ENCODE data around the gene RPS3. TPM values are rescaled to one million over a fixed set of nuclear protein-coding genes. Genes with fewer than 3 reads are reported as not detected.

The RPS3 gene
- total RNA-seq, 2 donors from 2014 or later: 4,448 to 4,546 TPM

DNA sequence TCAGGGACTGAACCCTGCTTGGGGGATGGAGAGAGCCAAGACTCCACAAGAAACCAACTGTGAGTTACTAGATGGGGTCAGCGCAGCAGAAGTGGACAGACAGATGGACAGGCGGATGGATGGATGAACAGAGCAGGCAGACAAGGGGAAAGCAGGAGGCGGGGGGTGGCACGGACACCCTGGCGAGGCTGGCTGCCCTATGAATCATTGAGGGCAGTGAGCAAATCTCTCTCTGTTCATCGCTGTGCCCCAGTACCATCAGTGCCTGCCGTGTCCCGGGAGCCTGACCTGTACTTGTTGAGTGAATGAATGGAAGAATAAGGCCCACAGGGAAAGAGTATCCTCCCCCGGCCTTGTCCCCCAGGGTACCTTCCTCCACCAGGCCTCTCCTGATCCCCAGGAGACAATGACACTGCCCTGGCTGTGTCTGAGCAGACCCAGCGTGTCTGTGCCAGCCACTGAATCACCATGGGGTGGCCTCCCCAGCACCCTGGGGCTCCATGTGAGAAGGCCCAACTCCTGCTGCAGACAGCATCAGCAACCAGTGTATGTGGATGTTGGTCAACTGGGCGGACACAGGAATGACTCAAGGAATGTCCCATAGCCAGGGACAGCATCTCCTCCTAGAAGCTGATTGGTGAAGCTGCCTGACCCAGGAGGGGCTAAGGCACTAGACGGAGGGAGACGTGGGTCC lies 38.8 kb downstream of the RPS3 start:
- peaks cover 9% of the 10 kb centered on the region for H3K36me3 Mint-ChIP-seq (ENCODE audit: low read depth)
- peaks cover 2% of the 10 kb centered on the region for H3K4me1 Mint-ChIP-seq
- H3K4me3 Mint-ChIP-seq: peak overlapping the region; percentile 45
- H3K27me3 Mint-ChIP-seq: peaks cover 4% of the 10 kb centered on the region
- DNase-seq: no peak
- no peaks in the 10 kb centered on the region for H3K9me3 ChIP-seq (ENCODE audit: control insufficient read depth, low read length, poor library complexity, severe bottlenecking)
- no peak for ATAC-seq
- no peak overlapping the region for H3K27ac Mint-ChIP-seq

DNA sequence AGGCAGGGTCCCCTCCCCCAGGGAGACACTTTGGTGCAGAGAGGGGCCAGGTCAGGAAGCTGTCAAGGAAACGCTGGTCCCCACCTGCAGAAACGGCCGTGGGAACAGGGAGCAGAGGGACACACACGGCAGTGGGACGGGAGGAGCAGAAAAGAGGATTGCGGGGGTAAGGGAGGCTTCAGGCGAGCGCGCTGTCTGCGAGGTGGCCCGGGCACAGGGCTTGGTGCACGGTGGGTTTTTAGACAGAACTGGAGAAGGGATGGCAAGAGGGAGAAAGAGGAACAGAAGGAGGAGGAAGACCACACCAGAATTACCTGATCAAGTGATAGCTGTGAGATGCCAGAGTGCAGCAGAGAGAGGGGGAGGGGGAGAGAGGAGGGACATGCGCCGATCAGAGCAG lies 39.7 kb downstream of the RPS3 start:
- ATAC-seq (no peak), DNase-seq (no peak)
- H3K9me3 ChIP-seq (ENCODE audit: control insufficient read depth, low read length, poor library complexity, severe bottlenecking): no peaks in the 10 kb centered on the region
- Mint-ChIP-seq H3K27ac (no peak overlapping the region), H3K4me3 (no peak overlapping the region), H3K36me3 (ENCODE audit: low read depth) (peaks cover 9% of the 10 kb centered on the region), H3K27me3 (peaks cover 4% of the 10 kb centered on the region), H3K4me1 (peaks cover 2% of the 10 kb centered on the region)

DNA sequence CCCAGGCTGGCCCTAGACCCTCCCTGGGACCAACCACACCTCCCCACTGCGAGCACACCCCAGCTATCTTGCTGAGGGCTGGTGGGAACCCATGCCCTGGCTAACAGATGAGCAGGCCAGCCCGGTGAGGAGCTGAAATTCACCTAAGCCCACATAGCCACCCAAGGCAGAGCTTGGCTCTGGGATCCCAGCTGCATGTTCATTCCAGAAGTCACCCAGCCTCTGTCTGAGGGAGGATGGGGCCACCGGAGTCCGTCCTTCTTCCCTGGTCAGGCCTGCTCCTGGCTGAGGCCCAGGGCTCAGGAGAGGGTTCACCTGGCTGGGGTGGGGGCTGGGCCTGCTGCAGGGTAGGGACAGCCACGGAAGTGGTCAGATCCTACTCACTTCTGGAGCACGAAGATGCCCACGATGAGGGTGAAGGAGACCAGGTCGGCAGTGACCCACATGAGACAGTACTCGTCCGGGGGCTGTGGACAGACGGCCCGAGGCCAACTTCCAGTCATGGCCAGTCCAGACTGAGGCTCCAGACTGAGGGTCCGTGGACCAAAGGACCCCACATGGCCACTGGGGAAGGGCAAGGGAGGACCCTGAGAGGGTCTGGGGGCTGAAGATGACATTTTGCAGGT lies 40.3 kb downstream of the RPS3 start:
- ATAC-seq: no peak
- Mint-ChIP-seq H3K4me3 (no peak overlapping the region), H3K27me3 (peaks cover 1% of the 10 kb centered on the region), H3K36me3 (ENCODE audit: low read depth) (peaks cover 9% of the 10 kb centered on the region), H3K27ac (no peak overlapping the region), H3K4me1 (peaks cover 2% of the 10 kb centered on the region)
- DNase-seq: no peak
- H3K9me3 ChIP-seq (ENCODE audit: control insufficient read depth, low read length, poor library complexity, severe bottlenecking): no peaks in the 10 kb centered on the region

DNA sequence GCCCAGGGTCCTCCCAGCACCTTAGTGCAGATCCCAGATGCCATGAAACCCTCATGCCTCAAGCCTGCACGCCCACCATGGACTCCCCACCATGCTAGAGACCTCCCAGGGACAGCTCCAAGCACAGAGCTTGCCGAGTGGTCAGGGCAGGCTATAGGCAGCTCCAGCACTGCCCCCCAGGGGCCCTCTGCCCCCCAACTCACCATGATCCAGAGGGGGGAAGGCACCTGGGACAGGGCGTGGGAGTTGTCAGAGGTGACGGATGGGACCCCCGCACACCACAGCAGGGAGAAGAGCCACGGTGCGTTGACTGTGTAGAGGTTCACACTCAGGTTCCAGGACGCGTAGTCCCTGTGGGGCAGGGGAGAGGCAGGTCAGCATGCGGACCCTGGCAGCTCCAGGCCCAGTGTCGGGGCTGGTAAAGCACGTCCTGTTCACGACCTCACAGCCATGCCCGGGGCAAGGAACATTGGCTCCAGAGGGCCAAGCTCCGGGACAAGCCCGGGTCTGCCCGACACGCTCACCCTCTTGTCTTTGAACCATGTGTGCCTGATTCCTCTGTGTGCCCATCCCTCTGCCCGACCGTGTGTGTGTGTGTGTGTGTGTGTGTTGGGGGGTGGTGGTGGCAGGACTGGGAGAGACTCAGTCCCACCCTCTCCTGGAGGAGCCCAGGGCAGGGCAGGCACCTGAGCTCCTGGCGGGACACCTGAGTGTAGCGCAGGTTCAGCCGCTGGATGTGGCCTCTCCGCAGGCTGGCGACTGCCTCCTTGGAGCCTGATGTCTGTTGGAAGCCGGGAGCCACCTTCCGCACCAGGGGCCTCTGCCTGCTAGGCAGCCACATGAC lies 41.9 kb downstream of the RPS3 start:
- no peak overlapping the region for H3K27ac Mint-ChIP-seq
- no peak for ATAC-seq
- peaks cover 5% of the 10 kb centered on the region for H3K4me1 Mint-ChIP-seq
- DNase-seq: no peak
- no peaks in the 10 kb centered on the region for H3K27me3 Mint-ChIP-seq
- peaks cover 6% of the 10 kb centered on the region for H3K36me3 Mint-ChIP-seq (ENCODE audit: low read depth)
- H3K9me3 ChIP-seq (ENCODE audit: control insufficient read depth, low read length, poor library complexity, severe bottlenecking): no peaks in the 10 kb centered on the region
- H3K4me3 Mint-ChIP-seq: no peak overlapping the region

DNA sequence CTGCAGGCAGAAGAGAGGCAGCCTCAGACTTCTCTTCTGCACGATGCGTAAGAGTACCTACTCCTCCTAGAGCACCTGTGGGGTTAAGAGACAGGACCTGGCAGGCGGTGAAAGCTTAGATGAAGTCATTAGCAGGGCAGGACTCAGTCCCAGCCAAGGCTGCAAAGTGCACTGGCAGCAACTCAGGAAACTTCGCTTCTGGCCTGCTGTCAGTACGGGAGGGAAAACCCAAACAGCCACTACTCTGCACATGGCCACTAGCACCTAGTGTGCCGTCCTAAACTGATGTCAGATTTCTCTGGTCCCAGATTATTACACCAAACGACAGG lies 42.5 kb downstream of the RPS3 start:
- Mint-ChIP-seq H3K27ac (no peak overlapping the region), H3K4me3 (no peak overlapping the region), H3K4me1 (peaks cover 5% of the 10 kb centered on the region), H3K27me3 (no peaks in the 10 kb centered on the region), H3K36me3 (ENCODE audit: low read depth) (peaks cover 6% of the 10 kb centered on the region)
- H3K9me3 ChIP-seq (ENCODE audit: control insufficient read depth, low read length, poor library complexity, severe bottlenecking): no peaks in the 10 kb centered on the region
- ATAC-seq: no peak
- DNase-seq: no peak

DNA sequence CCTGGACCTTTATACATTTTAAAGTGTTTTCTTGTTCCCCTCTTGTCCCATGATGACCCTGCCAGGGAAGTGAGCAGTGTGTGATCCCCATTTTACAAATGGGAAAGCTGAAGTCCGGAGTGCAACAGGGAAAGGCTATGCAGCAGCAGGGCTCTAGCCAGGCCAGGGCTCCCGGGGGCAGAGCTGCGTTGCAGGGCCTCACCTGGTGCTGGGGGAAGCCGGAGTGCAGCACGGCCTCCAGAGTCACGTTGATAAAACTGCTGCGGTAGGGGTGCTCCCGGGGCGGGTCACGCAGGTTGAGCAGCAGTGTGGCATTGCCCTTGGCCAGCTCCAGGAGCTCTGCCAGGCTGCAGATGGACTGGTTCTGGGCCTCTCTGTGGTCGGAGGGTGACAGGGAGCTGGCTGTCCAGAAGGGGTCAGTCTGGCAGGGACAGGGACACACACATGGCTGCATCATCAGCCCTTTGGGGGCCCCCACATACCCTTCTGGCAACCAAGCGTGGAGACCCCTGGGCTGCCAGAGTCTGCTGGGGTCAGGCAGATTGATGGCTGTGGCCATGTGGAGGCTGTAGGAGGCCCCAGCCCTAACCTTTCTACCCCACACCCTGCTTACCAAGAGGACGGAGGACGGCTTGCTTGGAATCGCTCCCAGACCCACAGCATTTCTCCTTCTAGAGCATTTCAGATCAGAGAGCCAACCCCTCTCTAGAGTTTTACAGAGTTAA lies 43.0 kb downstream of the RPS3 start:
- DNase-seq (no peak), ATAC-seq (no peak)
- peaks cover 6% of the 10 kb centered on the region for H3K36me3 Mint-ChIP-seq (ENCODE audit: low read depth)
- no peak overlapping the region for H3K27ac Mint-ChIP-seq
- peaks cover 5% of the 10 kb centered on the region for H3K4me1 Mint-ChIP-seq
- H3K27me3 Mint-ChIP-seq: no peaks in the 10 kb centered on the region
- H3K9me3 ChIP-seq (ENCODE audit: control insufficient read depth, low read length, poor library complexity, severe bottlenecking): no peaks in the 10 kb centered on the region
- H3K4me3 Mint-ChIP-seq: no peak overlapping the region

DNA sequence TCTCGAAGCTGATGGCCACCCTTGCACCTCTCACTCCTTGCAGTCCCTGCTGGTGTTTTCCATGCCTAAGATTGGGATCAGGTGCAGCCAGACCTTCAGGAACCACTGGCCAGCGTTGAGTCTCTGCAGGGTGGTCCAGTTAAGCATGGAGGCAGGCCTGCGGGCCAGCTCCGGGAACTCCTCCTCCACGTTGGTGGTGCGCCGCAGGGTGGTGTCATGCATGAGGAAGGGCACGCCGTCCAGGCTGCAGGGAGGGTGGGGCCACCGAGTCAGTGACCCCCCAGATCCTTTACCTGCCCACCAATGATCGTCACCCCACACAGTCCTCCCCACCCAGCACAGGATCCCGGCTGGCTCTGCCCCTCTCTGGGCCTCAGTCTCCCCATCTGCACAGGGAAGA lies 43.7 kb downstream of the RPS3 start:
- H3K4me3 Mint-ChIP-seq: no peak overlapping the region
- H3K9me3 ChIP-seq (ENCODE audit: control insufficient read depth, low read length, poor library complexity, severe bottlenecking): no peaks in the 10 kb centered on the region
- peaks cover 6% of the 10 kb centered on the region for H3K36me3 Mint-ChIP-seq (ENCODE audit: low read depth)
- no peak overlapping the region for H3K27ac Mint-ChIP-seq
- ATAC-seq (no peak), DNase-seq (no peak)
- peaks cover 5% of the 10 kb centered on the region for H3K4me1 Mint-ChIP-seq
- no peaks in the 10 kb centered on the region for H3K27me3 Mint-ChIP-seq

DNA sequence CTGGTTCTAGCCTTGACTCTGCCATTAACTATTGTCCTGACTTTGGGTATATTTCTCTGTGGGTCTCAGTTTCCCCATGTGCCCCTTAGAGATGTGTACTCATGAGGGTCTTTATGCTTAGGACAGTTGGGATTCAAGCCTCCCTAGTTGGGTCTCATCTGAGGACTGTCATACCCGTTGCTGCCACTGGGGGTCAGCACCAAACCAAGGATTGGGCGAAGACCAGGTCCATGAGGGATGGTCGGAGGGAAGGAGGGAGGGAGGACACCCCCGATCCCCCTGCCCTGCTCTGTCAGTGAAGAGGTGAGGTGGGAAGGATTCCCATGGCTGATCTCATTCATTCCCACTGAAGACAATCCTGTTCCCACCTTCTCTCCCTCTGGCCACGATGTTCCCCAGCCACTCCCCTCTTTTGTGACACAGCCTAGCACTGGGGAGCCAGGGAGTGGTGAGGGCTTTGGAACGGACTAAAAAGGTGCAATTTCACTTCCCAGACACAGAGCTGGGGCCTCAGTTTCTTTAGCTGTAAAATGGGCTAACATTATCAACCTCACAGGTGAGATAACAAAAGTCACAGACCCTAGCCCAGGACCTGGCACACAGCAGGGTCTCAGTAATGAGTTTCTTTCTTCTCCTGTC lies 46.1 kb downstream of the RPS3 start:
- Mint-ChIP-seq H3K4me1 (peaks cover 5% of the 10 kb centered on the region), H3K27ac (no peak overlapping the region), H3K27me3 (no peaks in the 10 kb centered on the region), H3K4me3 (no peak overlapping the region), H3K36me3 (ENCODE audit: low read depth) (no peaks in the 10 kb centered on the region)
- peak; percentile 54 to 66 (median 55) for DNase-seq
- peak; percentile 88 for ATAC-seq
- no peaks in the 10 kb centered on the region for H3K9me3 ChIP-seq (ENCODE audit: control insufficient read depth, low read length, poor library complexity, severe bottlenecking)

DNA sequence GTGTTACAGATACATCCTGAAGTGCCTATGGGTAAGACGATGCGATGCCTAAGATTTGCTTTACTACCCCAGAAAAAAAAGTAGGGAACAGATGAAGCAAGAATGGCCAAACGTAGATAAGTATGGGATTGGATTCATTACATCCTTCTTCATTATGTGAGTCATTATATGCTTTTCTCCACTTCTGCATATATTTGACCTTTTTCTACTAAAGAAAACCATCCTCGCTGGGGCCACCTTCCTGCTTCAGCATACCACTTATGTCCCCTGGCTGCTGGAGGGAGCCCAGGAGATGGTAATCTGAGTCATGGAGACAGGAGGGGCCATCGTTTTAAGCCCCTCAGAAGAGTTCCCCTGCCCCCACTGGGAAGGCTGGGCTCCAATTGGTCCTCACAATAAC lies 48.1 kb downstream of the RPS3 start:
- Mint-ChIP-seq H3K27me3 (no peaks in the 10 kb centered on the region), H3K4me3 (no peak overlapping the region), H3K36me3 (ENCODE audit: low read depth) (peaks cover 2% of the 10 kb centered on the region), H3K27ac (no peak overlapping the region), H3K4me1 (peaks cover 5% of the 10 kb centered on the region)
- no peak for ATAC-seq
- H3K9me3 ChIP-seq (ENCODE audit: control insufficient read depth, low read length, poor library complexity, severe bottlenecking): no peaks in the 10 kb centered on the region
- no peak for DNase-seq

DNA sequence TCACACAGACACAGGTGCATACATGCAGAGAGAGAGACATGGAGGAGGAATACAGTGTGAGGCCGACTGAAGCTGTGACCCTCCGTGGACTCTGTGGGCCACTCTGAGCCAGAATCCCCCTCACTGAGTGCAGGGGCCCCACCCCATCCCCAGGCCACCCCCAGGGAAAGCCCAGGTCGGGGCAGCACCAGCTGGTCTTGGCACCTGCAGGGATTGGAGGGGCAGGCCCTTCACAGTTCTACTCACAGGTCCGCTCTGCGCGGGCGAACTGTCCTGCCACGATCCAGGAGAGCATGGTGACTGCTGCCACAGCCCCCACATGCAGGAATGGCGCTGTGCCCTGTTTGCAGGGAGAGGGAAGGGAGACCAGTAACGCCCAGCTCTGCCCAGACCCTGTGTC lies 50.0 kb downstream of the RPS3 start:
- Mint-ChIP-seq H3K4me1 (peaks cover 8% of the 10 kb centered on the region), H3K36me3 (ENCODE audit: low read depth) (peaks cover 2% of the 10 kb centered on the region), H3K4me3 (no peak overlapping the region), H3K27me3 (no peaks in the 10 kb centered on the region), H3K27ac (no peak overlapping the region)
- DNase-seq: no peak
- no peak for ATAC-seq
- no peaks in the 10 kb centered on the region for H3K9me3 ChIP-seq (ENCODE audit: control insufficient read depth, low read length, poor library complexity, severe bottlenecking)

DNA sequence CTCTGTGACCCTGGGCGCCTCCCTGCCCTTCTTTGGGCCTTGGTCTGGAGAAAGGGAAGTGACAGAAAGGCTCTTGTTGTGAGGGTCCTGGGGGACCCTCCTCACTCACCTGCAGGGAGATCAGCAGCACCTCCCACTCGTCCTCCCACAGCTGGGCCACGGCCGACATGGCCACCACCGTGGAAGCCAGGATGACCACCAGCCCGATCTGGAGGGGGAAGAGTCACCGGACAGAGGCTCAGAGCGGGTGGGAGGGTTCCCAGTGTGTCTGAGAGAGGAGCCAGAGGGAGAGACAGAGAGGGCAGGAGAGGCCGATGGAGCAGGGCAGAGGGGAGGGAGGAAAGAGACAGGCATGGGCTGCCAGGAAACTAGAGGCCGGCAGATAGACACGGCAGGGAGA lies 50.5 kb downstream of the RPS3 start:
- Mint-ChIP-seq H3K27ac (no peak overlapping the region), H3K4me1 (peaks cover 8% of the 10 kb centered on the region), H3K4me3 (no peak overlapping the region), H3K36me3 (ENCODE audit: low read depth) (peaks cover 2% of the 10 kb centered on the region), H3K27me3 (no peaks in the 10 kb centered on the region)
- DNase-seq (no peak), ATAC-seq (no peak)
- H3K9me3 ChIP-seq (ENCODE audit: control insufficient read depth, low read length, poor library complexity, severe bottlenecking): no peaks in the 10 kb centered on the region

DNA sequence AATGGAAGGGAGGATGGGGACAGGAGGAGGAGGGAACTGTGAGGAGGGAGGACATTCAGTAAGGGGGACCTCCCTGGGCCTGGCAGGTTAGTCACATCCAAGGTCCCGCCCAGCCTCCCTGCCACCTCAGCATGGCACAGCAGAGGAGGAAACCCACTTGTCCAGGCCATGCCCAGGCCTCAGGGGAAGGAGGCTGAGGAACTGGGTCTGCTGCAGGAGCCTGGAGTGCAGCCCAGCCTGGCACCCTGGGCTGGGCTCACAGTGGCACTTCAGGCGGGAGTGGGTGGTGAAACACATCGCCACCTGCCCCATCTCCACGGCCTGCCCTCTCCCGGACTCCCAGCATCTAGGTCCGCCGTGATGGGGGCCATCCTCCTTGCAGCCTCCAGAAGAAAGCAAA lies 50.9 kb downstream of the RPS3 start:
- peaks cover 6% of the 10 kb centered on the region for H3K4me1 Mint-ChIP-seq
- no peak for ATAC-seq

More for the DNA sequence above, 50.9 kb downstream of the RPS3 start:
- H3K4me3 Mint-ChIP-seq: no peak overlapping the region
- H3K36me3 Mint-ChIP-seq (ENCODE audit: low read depth): peaks cover 2% of the 10 kb centered on the region
- no peak for DNase-seq
- no peaks in the 10 kb centered on the region for H3K27me3 Mint-ChIP-seq
- H3K9me3 ChIP-seq (ENCODE audit: control insufficient read depth, low read length, poor library complexity, severe bottlenecking): no peaks in the 10 kb centered on the region
- H3K27ac Mint-ChIP-seq: no peak overlapping the region
